GM12891 (cell line): ENCODE results near the gene PLXND1.

ENCODE experiments used
- POLR2A ChIP-seq: IDR thresholded peaks from 2 replicates; pipeline ENCODE4 v1.6.1; 2011; ENCODE audit warnings: low read depth, low read length, control low read depth
- POLR2AphosphoS5 ChIP-seq: IDR thresholded peaks from 2 replicates; pipeline ENCODE4 v1.6.1; 2011; ENCODE audit warnings: low read depth, low read length, control low read depth
- SPI1 ChIP-seq: IDR thresholded peaks from 2 replicates; pipeline ENCODE4 v1.6.1; 2011; ENCODE audit warnings: low read depth, low read length, control low read depth

- no peak for TF ChIP-seq POLR2A
- TF ChIP-seq SPI1 = no peak
- TF ChIP-seq POLR2AphosphoS5 = no peak
Observed at GRCh38 chr3:129622933-129623332, 16.5 kb upstream of the PLXND1 start.
